HG02840 (cell line): ENCODE measurements around the gene METTL1.
"Not testable (repeated sequence)": the region's sequence is repeated elsewhere in the genome, so short reads cannot be mapped to it uniquely, and the experiment has no call there.

Experiments
- ATAC-seq: cut with Tn5 transposase; IDR thresholded peaks from one replicate; pipeline ENCODE4 v1.9.1; 2021; ENCODE audit warnings: mild to moderate bottlenecking, moderate library complexity, moderate number of reproducible peaks; ENCODE audit not compliant: unreplicated experiment, low FRiP score

METTL1 gene

DNA sequence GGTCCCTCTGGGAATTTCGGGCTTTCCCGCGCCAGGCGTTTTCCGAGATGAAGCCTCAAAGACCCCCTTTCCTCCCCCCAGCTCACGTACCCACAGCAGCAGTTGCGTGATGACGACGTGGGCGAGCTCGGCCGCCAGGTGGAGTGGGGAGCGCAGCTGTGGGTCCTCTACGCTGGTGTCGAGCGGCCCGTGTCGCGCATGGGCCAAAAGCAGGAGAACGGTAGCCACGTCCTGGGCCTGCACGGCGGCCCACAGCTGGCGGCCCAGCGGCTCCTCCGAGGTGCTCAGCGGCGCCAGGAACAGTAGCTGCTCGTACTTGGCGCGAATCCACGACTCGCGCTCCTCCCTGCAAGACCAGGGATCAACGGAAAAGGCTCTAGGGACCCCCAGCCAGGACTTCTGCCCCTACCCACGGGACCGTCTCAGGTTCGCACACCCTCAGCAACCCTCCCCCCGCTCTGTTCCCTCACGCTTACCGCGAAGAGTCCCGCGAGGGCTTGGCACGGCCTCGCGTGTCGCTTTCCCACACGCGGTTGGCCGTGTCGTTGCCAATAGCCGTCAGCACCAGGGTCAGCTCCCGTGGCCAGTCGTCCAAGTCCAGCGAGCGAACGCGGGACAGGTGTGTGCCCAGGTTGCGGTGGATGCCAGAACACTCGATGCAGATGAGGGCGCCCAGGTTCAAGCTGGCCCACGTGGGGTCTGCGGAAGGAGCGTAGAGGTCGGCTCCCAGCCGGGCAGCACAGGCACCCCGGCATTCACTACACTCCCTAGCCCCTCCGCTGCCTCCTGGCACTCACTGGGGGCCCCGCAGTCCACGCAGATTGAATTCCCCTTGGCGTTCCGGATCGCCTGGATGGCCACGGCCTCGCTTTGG lies 44.8 kb downstream of the METTL1 start:
- ATAC-seq, result no peak

DNA sequence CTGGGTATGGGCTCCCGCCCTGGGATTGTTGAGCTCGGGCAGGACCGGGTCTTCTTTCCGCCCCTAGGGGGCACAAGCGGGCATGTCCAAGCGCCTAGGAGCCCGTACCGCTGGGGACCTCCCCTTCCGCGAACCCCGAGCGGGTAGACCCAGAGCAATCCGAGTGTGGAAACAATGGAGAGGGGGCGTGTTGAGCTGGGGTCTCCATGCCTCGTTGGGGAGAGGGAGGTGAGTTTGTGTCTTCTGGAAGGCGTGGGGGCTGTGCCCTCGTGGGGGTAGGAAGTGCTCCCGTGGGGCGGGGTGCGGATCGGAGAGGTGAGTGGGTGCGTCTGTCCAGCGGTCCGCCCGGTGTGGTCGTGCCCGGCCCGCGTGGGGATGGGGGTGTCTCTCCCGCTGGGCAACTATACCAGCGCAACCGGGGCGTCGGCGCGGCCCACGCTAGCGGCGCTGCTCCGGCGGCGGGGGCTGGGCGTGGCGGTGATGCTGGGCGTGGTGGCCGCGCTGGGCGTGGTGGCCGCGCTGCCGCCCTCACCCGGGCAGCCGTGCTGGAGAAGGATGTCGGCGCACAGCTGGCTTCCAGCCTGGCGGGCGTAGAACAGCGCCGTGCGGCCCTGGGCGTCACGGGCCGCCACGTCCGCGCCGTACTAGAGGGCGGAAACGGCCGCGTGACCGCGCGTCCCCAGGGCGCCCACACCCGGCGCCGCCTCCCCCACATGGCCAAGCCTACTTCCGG lies 45.6 kb downstream of the METTL1 start:
- ATAC-seq, result no peak

DNA sequence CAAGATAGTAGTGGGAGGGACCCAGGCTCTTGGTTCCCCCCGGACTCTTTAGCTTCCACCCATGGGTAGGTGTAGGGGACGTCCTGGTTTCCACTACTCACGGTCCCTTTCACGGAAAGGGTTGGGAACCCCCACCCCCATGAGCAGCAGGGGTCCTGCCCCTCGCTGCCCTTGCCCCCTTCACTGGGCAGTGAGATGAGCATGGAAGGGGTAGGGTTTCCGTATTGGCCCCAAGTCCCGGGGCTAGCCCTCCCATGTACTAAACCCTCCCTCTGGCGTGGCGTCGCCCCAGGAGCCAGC lies 46.1 kb downstream of the METTL1 start:
- no peak for ATAC-seq

DNA sequence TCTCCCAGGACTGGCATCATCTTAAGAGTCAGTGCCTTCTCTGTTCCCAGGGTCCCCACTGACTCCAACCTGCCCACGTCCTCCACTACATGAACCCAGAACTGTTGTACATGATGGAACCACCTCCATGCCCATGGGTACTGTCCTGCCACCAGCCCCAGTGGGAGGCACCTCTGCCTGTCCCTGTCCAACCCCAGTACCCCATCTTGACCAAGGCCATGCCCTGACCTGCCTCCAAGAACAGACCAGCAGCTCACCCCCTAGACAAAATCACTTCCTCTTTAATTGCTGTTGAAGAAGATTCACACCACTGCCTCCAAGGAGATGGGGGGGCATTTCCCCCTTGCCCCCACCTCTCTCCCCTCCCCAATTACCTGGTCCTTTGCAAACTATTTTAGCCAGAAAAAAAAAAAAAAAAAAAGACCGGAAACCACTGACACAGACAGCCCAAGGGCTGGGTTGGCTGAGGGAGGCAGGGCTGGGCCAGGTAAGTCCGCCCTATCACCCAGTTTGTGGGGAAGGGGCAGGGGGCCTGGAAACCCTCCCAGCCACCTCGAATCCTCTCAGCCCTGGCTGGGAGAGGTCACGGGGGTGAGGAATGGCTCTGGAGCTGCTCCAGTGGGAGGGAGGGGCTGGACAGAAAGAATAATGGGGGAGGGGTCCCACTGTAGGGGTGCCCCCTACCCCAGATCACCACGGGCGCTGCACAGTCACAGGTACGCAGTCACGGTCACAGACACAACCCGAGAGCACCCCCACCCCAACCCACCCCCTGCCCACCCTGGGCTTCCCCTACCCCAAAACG lies 46.8 kb downstream of the METTL1 start:
- no peak for ATAC-seq

DNA sequence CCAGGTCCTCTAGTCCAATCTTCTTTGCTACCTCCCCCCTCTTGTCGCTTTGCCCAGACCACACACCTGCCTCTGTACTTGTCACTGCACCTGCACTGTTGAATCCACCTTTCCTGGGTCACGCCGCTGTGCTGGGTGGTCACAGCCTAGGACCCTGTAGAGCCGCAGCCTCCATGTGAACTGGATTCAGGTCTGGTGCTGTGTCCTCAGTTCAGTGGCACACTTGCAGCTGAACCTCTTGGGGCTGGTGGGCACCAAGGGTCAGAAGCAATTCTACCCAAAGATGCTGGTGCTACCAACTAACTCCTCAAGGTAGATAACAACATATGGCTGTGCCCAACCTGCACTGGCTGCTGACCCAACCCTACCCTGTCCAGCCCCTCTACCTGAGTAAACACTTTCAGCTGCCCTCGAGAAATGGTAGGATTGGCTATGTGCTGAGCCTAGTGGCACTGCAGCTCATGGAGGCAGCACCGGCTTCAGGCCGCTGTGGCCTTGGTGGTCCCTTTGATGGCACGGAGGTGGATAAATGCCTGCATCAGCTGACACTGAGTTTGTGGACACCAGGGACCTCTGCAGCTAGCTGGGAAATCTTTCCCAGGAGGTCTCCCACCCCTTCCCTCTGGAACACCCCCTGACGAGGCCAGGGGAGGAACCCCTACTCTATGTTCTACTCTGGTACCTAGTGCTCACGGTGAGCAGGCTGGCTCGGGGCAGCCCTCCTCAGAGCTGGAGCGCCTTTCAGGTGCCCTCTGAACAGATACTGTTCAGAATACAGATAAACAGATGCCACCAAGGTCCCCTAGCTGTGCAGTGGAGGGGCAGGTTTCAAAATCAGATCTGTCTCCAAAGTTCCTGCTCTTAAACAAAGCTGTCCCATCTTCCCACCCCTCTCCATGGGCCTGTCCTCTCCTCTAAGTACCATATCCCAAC lies 47.6 kb downstream of the METTL1 start:
- ATAC-seq, result no peak

DNA sequence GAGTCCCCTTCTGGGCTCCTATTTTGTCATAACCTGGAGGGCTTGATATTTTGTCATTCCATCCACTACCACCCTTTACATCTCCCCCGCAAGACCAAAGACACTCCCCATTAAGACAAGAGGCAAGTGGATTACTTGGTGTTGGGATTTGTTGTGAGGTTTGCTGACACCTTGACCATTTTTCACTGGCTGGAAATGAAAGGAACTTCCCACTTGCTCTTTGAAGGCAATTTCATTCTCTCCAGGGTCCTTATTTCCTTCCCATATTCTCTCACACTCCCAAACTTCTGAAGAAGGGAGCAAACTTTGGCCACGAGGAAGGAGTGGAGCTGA lies 48.3 kb downstream of the METTL1 start:
- no peak for ATAC-seq

DNA sequence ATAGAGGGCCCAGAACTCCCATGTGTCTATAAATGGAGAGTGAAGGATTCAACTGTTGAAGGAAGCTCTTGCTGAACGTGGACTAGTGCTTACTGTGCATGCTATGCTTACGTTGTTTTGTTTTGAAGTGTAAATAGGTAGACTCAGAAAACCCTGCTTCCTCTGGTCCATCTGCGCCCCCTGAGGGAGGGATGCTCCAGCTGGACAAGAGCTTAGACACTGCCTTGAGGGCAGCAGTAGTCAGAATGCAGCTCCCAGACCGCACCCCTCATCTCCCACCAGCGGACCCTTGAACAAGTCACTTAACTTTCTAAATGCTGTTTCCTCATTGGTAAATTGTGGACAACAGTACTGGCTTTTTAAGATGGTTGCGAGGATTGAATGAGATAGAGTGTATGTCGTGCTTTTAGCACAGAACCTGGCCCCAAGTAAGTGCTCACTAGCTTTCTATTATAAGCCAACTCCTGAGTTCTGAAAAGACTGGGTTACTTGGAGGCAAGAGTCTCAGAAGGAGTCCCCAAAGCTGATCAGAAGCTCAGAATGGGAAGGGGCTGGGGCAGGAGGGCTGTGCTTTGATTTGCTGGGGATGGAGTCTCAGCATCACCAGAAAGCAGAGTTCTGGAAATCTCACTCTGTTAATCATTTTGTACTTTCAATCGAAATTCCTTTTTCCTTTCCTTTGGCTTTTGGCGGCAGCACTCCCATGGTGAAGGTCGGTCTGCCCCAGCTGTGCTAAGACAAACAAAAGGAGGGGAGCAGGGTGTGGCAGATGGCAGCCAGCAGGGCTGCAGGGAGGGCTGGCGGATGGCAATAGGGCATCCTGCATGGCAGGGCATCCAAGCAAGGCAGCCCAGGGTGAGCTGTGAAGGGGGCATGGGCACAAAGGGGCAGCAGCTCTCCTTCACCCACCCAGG lies 48.9 kb downstream of the METTL1 start:
- no peak for ATAC-seq

DNA sequence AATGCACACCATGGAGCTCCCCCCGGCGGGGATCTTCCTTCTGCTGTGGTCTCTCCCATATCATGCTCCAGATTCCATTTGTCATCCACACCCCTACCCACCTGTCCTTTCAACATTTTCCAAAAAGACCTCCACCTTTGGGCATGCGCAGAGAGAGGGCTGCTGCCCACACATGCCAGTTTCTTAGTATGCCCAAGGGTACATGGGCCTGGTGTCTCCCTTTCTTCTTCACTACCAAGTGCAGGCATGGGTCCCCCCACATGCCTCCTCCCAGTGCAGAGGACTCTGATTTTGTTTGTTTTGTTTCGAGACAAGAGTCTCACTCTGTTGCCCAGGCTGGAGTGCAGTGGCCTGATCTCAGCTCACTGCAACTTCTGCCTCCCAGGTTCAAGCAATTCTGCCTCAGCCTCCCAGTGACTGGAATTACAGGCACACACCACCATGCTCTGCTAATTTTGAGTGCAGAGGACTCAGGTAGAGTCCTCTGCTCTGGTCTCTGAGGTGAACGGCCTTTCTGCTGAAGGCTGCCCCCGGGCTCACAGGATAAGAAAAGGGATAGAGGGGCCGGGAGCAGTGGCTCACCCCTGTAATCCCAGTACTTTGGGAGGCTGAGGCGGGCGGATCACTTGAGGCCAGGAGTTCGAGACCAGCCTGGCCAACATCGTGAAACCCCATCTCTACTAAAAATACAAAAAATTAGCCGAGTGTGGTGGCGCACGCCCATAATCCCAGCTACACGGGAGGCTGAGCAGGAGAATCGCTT lies 49.9 kb downstream of the METTL1 start:
- ATAC-seq, result not testable (repeated sequence)

DNA sequence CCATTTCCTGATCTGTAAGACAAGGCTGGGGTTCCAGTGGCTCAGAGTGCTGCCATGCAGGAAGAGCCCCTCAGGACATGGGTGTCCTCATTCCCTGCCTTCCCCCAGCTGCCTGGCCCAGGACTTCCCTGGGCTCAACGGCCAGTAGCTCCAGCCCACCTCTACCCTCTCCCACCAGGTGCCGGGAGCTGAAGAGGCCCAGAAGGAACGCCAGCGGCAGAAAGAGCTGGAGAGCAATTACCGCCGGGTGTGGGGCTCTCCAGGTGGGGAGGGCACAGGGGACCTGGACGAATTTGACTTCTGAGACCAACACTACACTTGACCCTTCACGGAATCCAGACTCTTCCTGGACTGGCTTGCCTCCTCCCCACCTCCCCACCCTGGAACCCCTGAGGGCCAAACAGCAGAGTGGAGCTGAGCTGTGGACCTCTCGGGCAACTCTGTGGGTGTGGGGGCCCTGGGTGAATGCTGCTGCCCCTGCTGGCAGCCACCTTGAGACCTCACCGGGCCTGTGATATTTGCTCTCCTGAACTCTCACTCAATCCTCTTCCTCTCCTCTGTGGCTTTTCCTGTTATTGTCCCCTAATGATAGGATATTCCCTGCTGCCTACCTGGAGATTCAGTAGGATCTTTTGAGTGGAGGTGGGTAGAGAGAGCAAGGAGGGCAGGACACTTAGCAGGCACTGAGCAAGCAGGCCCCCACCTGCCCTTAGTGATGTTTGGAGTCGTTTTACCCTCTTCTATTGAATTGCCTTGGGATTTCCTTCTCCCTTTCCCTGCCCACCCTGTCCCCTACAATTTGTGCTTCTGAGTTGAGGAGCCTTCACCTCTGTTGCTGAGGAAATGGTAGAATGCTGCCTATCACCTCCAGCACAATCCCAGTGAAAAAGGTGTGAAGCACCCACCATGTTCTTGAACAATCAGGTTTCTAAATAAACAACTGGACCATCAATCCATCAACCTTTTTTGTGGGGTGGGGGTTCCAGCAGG lies 51.0 kb downstream of the METTL1 start:
- ATAC-seq, result no peak

DNA sequence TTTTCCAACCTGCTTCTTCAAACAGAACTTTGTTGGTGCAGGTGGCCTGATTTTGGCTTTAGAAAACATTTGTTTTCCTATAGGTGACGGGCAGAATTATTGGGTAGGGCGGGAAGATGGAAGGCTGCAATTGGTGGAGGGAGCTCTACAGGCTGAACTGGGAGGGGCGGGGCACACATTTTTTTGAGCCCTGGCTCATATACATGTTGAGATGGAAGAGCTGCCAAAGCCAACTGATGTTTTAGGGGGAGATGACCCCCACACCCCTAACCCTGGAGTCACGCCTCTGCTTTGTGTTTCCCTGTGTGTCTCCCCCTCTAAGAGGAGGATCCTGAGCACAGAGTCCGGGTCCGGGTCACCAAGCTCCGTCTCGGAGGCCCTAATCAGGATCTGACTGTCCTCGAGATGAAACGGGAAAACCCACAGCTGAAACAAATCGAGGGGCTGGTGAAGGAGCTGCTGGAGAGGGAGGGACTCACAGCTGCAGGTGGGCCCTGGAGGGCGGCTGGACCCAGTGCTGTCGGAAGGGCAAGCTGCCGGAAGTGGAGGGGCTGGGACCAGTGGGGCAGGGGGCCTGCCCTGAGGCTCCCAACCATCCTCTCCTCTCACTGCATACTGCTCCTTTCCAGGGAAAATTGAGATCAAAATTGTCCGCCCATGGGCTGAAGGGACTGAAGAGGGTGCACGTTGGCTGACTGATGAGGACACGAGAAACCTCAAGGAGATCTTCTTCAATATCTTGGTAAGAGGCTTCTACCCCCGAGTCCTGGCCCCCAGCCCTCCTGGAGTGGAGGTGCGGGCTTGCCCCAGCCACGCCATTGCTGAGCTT lies 51.9 kb downstream of the METTL1 start:
- ATAC-seq, result no peak

DNA sequence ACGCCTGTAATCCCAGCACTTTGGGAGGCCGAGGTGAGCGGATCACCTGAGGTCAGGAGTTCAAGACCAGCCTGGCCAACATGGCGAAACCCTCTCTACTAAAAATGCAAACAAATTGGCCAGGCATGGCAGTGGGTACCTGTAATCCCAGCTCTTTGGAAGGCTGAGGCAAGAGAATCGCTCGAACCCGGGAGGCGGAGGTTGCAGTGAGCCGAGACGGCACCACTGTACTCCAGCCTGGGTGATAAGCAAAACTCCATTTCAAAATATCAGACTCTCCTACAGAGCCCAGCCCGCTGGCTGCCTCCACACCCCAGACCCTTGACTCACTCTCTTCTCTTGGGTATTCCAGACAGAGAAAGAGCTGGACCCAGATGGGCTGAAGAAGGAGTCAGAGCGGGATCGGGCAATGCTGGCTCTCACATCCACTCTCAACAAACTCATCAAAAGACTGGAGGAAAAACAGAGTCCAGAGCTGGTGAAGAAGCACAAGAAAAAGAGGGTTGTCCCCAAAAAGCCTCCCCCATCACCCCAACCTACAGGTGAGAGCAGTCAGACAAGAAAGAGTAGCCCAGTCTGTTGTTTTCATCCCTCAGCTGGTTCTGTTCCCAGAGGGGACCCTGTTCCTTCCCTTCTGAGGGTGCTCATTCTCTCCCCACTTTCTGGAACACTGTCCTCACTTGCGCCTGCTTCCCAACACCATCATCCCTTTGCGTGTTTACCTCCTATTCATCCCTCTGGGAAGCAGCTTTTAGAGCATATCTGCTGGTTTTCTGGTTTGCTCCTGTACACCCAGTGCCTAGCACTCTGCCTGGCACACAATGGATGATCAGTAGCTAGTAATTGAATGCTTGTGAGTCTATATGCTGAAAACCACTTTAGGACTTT lies 53.0 kb downstream of the METTL1 start:
- ATAC-seq, result no peak
